OCI-LY7 (cell line): ENCODE results near the gene MYO7A. TPM values are rescaled to one million over a fixed set of nuclear protein-coding genes. Genes with fewer than 3 reads are reported as not detected.

Source experiments
- BruUV-seq: library from RNA; stranded (reverse); fragments of 400-500 nt; replicated peaks from 2 replicates; lab custom pipeline; 2021; lab: Mats Ljungman, UMichigan
- CTCF ChIA-PET: fragments of 300-600 bp; sonication (Branson Sonifier 250); formaldehyde crosslinking; loops from one replicate; lab custom pipeline; 2022; ENCODE audit warnings: antibody characterized with exemption; ENCODE audit not compliant: unreplicated experiment; lab: Charles Lee
- POLR2A ChIA-PET: fragments of 300-600 bp; sonication (Branson Sonifier 250); formaldehyde crosslinking; loops from one replicate; lab custom pipeline; 2022; ENCODE audit warnings: antibody characterized with exemption; lab: Charles Lee
- DNase-seq: peaks from one replicate; pipeline ENCODE4 v3.0.0-alpha.2; 2015; ENCODE audit warnings: low spot score
- H2AFZ ChIP-seq: fragments of 200-600 bp; sonication (generic), shearing (Covaris generic); 2 replicates; pipeline ENCODE4 v1.6.1; 2014; ENCODE audit warnings: mild to moderate bottlenecking, antibody characterized with exemption, low read length, moderate library complexity
- H3K27ac ChIP-seq: fragments of 200-600 bp; sonication (generic); 2 replicates; pipeline ENCODE4 v1.5.1; 2014; ENCODE audit warnings: mixed run types, low read depth, mild to moderate bottlenecking, moderate library complexity, low read length, inconsistent platforms; ENCODE audit not compliant: poor library complexity, severe bottlenecking
- H3K36me3 ChIP-seq: fragments of 200-600 bp; sonication (generic); 2 replicates; pipeline ENCODE4 v1.6.1; 2014; ENCODE audit warnings: mild to moderate bottlenecking, antibody characterized with exemption, low read length, moderate library complexity, mixed read lengths; ENCODE audit not compliant: insufficient read depth
- H3K4me1 ChIP-seq: fragments of 200-600 bp; sonication (generic); 2 replicates; pipeline ENCODE4 v1.5.1; 2014; ENCODE audit warnings: mild to moderate bottlenecking, low read length; ENCODE audit not compliant: insufficient read depth, poor library complexity, severe bottlenecking
- H3K4me2 ChIP-seq: fragments of 200-600 bp; sonication (generic); 2 replicates; pipeline ENCODE4 v1.6.1; 2014; ENCODE audit warnings: mild to moderate bottlenecking, low read length
- H3K4me3 ChIP-seq: fragments of 200-600 bp; sonication (generic); 2 replicates; pipeline ENCODE4 v1.5.1; 2014; ENCODE audit warnings: mild to moderate bottlenecking, low read depth, low read length; ENCODE audit not compliant: poor library complexity, severe bottlenecking
- H3K79me2 ChIP-seq: fragments of 200-600 bp; sonication (generic); 2 replicates; pipeline ENCODE4 v1.6.1; 2016; ENCODE audit warnings: low read depth, mild to moderate bottlenecking, low read length, moderate library complexity, mixed read lengths; ENCODE audit not compliant: insufficient read depth
- H3K9me2 ChIP-seq: fragments of 200-600 bp; sonication (generic); 2 replicates; pipeline ENCODE4 v1.6.1; 2016; ENCODE audit warnings: mild to moderate bottlenecking, low read length, mixed read lengths; ENCODE audit not compliant: insufficient read depth
- H3K9me3 ChIP-seq: fragments of 200-600 bp; sonication (generic); 2 replicates; pipeline ENCODE4 v1.6.1; 2014; ENCODE audit warnings: mild to moderate bottlenecking, mixed run types, low read length, mixed read lengths
- H4K20me1 ChIP-seq: fragments of 200-600 bp; sonication (generic); 2 replicates; pipeline ENCODE4 v1.6.1; 2014; ENCODE audit warnings: mild to moderate bottlenecking, antibody characterized with exemption, low read length, moderate library complexity, mixed read lengths; ENCODE audit not compliant: insufficient read depth
- EZH2phosphoT487 ChIP-seq: fragments of 200-600 bp; sonication (generic); IDR thresholded peaks from 2 replicates; pipeline ENCODE4 v1.6.1; 2018; ENCODE audit warnings: low read depth, borderline replicate concordance, mild to moderate bottlenecking, mixed run types, antibody characterized with exemption, low read length, moderate library complexity, mixed read lengths
- intact Hi-C: fragments of 100-400 bp; cut with micrococcal nuclease; formaldehyde crosslinking; loops from one replicate; pipeline ENCODE4 v1.10.0; 2022; ENCODE audit not compliant: unreplicated experiment
- total RNA-seq, 2 experiments: library from RNA; depleted of rRNA in 1 of 2; stranded (reverse); fragments of >200 nt in 1 of 2; shearing (Covaris generic) in 1 of 2; gene quantifications; 2 replicates each; pipeline ENCODE4 v1.2.3, GENCODE V29; 2014 to 2022
- TF ChIP-seq, protein P1 (sequence below): fragments of 200-600 bp; sonication (generic); conservative IDR thresholded peaks from 2 replicates; pipeline ENCODE4 v1.5.1; 2014; ENCODE audit warnings: mild to moderate bottlenecking, antibody characterized with exemption, low read length, moderate library complexity, mixed read lengths

The MYO7A gene
- total RNA-seq, 2 experiments from 2014 or later = not detected

GRCh38 chr11:77123591-77123990, 4.5 kb upstream of the MYO7A start:
- H3K4me2 ChIP-seq = no peak overlapping the region
- H3K4me3 ChIP-seq = no peak overlapping the region
- no TSS peak for BruUV-seq
- H3K27ac ChIP-seq = no peak overlapping the region
- H3K4me1 ChIP-seq = peaks cover 11% of the 10 kb centered on the region
- no peaks in the 10 kb centered on the region for H3K9me3 ChIP-seq
- H3K79me2 ChIP-seq = no peaks in the 10 kb centered on the region
- no peaks in the 10 kb centered on the region for H3K36me3 ChIP-seq
- ChIA-PET CTCF (no interaction called here), POLR2A (no interaction called here)
- no peaks in the 10 kb centered on the region for H3K9me2 ChIP-seq
- intact Hi-C loops = no loop called here
- TF ChIP-seq, protein P1, sequence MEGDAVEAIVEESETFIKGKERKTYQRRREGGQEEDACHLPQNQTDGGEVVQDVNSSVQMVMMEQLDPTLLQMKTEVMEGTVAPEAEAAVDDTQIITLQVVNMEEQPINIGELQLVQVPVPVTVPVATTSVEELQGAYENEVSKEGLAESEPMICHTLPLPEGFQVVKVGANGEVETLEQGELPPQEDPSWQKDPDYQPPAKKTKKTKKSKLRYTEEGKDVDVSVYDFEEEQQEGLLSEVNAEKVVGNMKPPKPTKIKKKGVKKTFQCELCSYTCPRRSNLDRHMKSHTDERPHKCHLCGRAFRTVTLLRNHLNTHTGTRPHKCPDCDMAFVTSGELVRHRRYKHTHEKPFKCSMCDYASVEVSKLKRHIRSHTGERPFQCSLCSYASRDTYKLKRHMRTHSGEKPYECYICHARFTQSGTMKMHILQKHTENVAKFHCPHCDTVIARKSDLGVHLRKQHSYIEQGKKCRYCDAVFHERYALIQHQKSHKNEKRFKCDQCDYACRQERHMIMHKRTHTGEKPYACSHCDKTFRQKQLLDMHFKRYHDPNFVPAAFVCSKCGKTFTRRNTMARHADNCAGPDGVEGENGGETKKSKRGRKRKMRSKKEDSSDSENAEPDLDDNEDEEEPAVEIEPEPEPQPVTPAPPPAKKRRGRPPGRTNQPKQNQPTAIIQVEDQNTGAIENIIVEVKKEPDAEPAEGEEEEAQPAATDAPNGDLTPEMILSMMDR = no peak
- TF ChIP-seq EZH2phosphoT487 = no peak
- no peaks in the 10 kb centered on the region for H4K20me1 ChIP-seq
- H2AFZ ChIP-seq = no peak overlapping the region
- no peak for DNase-seq

- Histone ChIP-seq H3K9me2 (no peaks in the 10 kb centered on the region), H2AFZ (no peak overlapping the region), H3K27ac (no peak overlapping the region), H3K36me3 (no peaks in the 10 kb centered on the region), H3K79me2 (no peaks in the 10 kb centered on the region), H3K4me3 (no peak overlapping the region), H3K4me1 (peaks cover 11% of the 10 kb centered on the region), H4K20me1 (no peaks in the 10 kb centered on the region), H3K4me2 (no peak overlapping the region), H3K9me3 (no peaks in the 10 kb centered on the region)
- intact Hi-C loops = no loop called here
- no peak for TF ChIP-seq EZH2phosphoT487
- TF ChIP-seq, protein P1 = no peak
- no peak for DNase-seq
- POLR2A ChIA-PET = no interaction called here
- CTCF ChIA-PET = no interaction called here
- no TSS peak for BruUV-seq
Measured at GRCh38 chr11:77124041-77124440, 4.0 kb upstream of the MYO7A start.

GRCh38 chr11:77124488-77124887, 3.6 kb upstream of the MYO7A start:
- no peaks in the 10 kb centered on the region for H4K20me1 ChIP-seq
- intact Hi-C loops = no loop called here
- CTCF ChIA-PET = no interaction called here
- H3K4me3 ChIP-seq = no peak overlapping the region
- TF ChIP-seq EZH2phosphoT487 = no peak
- TF ChIP-seq, protein P1 = no peak
- no peaks in the 10 kb centered on the region for H3K9me3 ChIP-seq
- no peak overlapping the region for H2AFZ ChIP-seq
- no peak overlapping the region for H3K4me2 ChIP-seq
- POLR2A ChIA-PET = no interaction called here
- no peaks in the 10 kb centered on the region for H3K9me2 ChIP-seq
- no peak overlapping the region for H3K27ac ChIP-seq
- BruUV-seq = no TSS peak
- no peak for DNase-seq
- H3K4me1 ChIP-seq = peaks cover 11% of the 10 kb centered on the region
- no peaks in the 10 kb centered on the region for H3K79me2 ChIP-seq
- no peaks in the 10 kb centered on the region for H3K36me3 ChIP-seq
